HFF-Myc (cell line): ENCODE data around the gene CCDC9B.

ENCODE experiments used
- DNase-seq: peaks from one replicate; pipeline ENCODE4 v3.0.0-alpha.2; 2011; ENCODE audit warnings: low read depth; ENCODE audit errors: extremely low read depth
- H3K4me3 ChIP-seq: replicated peaks from 2 replicates; pipeline ENCODE4 v1.5.1; 2011; ENCODE audit warnings: low read depth, mild to moderate bottlenecking, control low read depth, low read length
- CTCF ChIP-seq: IDR thresholded peaks from 2 replicates; pipeline ENCODE4 v1.5.1; 2012; ENCODE audit warnings: mild to moderate bottlenecking, low read depth, low read length, control low read depth; ENCODE audit errors: missing control alignments

Gene CCDC9B

GRCh38 chr15:40334541-40334940, 6.2 kb downstream of the CCDC9B start:
- DNase-seq, result no peak
- no peak for TF ChIP-seq CTCF
- H3K4me3 ChIP-seq, result no peak overlapping the region

GRCh38 chr15:40333922-40334492, 6.7 kb downstream of the CCDC9B start:
- H3K4me3 ChIP-seq, result no peak overlapping the region
- TF ChIP-seq CTCF, result no peak
- no peak for DNase-seq

GRCh38 chr15:40332113-40332781, 8.5 kb downstream of the CCDC9B start:
- no peak for DNase-seq
- no peak for TF ChIP-seq CTCF
- no peak overlapping the region for H3K4me3 ChIP-seq

- no peak for TF ChIP-seq CTCF
- no peak overlapping the region for H3K4me3 ChIP-seq
- no peak for DNase-seq
These were observed 9.1 kb downstream of the CCDC9B start for GRCh38 chr15:40331637-40332036.

- no peak for DNase-seq
These were observed 9.7 kb downstream of the CCDC9B start for GRCh38 chr15:40331026-40331425.

GRCh38 chr15:40330368-40330836, 10.3 kb downstream of the CCDC9B start:
- no peak overlapping the region for H3K4me3 ChIP-seq
- TF ChIP-seq CTCF, result no peak
- DNase-seq, result no peak

More at GRCh38 chr15:40331026-40331425, 9.7 kb downstream of the CCDC9B start:
- no peak for TF ChIP-seq CTCF
- H3K4me3 ChIP-seq, result no peak overlapping the region
